GM18868 (cell line): ENCODE results near the gene CENPB.
A peak's percentile ranks its signal among the peaks of the same experiment; 100 is the strongest.
"Not testable (repeated sequence)": the region's sequence is repeated elsewhere in the genome, so short reads cannot be mapped to it uniquely, and the experiment has no call there.

Source experiments
- ATAC-seq: cut with Tn5 transposase; IDR thresholded peaks from one replicate; pipeline ENCODE4 v1.9.1; 2021; ENCODE audit warnings: mild to moderate bottlenecking, moderate library complexity; ENCODE audit not compliant: unreplicated experiment

The CENPB gene

DNA sequence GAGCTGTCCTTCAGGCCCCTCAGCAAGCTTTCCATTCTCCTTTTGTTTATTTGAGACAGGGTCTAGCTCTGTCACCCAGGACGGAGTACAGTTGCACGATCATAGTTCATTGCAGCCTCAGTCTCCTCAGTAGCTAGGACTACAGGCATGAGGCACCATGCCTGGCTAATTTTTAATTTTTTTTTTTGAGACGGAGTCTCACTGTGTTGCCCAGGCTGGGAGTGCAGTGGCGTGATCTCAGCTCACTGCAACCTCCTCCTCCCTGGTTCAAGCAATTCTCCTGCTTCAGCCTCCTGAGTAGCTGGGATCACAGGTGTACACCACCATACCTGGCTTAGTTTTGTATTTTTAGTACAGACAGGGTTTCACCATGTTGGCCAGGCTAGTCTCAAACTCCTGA, 2.7 kb upstream of the CENPB start:
- not testable (repeated sequence) for ATAC-seq

GRCh38 chr20:3788685-3789155, 2.2 kb upstream of the CENPB start:
- ATAC-seq: no peak

DNA sequence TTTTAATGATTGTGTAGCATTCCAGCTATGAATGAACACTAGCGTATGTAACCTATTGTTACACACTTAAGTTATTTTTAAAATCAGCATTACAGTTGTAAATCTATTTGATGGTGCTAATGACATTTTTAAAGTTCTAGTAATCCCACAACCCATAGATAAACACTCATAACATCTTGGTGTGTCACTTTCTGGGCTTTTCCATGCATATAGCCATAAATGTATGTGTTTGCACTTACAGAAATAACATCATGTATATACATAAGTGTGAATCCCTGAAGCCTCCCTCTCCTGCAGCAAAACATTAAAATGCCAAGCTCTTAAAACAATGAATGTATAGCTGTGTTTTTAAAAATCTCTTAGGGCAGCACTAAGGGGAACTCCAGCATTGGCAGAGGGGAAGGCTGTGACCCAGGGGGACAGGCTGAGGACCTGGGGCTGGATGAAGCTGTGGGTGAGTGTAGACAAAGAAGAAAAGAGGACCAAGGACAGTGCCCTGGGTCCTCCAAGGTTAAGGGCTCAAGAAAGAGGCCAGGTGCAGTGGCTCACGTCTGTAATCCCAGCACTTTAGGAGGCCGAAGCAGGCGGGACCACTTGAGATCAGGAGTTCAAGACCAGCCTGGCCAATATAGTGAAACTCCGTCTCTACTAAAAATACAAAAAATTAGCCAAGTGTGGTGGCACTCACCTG, 929 bp upstream of the CENPB start:
- no peak for ATAC-seq

GRCh38 chr20:3786126-3786484, 435 bp downstream of the CENPB start:
- ATAC-seq: peak; percentile 26

DNA sequence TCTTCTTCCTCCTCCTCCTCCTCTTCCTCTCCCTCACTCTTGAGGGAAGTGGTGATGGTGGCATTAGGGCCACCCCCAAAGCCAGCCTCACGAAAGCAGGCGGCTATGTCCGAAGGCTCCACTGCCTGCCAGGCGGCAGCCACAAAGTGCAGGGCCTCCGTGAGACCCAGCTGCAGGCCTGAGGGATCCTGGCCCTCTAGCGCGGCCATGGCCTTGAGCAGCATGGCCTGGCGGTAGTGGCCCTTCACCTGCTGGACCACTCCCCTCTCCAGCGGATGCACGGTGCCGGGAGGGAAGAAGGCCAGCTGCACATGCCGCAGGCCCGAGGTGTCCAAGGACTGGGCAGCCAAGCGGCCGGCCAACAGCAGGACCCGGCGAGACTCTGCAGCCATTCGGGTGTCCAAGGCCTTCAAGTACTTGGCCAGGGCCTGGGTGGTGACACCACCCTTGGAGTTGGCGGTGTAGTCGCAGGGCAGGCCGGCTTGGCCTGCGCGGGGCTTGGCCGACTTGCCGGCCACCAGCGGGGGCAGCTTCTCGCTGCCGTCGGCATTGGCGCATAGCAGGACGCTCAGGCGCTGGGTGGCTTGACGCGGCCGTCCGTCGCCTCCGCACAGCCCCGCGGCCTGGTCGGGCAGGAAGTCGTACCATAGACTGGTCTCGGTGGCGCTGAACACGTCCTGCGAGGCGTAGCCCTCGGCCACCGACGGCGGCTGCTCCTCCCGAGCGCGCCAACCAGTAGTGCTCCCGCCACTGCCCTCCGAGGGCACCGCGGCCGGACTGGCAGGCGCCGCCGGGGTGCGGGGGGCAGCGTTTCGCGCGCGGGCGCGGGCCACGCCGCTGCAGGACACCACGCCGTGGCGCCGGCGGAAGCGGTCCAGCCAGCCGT, 1.1 kb downstream of the CENPB start:
- no peak for ATAC-seq

- no peak for ATAC-seq
Measured at GRCh38 chr20:3784863-3785239, 1.7 kb downstream of the CENPB start.

DNA sequence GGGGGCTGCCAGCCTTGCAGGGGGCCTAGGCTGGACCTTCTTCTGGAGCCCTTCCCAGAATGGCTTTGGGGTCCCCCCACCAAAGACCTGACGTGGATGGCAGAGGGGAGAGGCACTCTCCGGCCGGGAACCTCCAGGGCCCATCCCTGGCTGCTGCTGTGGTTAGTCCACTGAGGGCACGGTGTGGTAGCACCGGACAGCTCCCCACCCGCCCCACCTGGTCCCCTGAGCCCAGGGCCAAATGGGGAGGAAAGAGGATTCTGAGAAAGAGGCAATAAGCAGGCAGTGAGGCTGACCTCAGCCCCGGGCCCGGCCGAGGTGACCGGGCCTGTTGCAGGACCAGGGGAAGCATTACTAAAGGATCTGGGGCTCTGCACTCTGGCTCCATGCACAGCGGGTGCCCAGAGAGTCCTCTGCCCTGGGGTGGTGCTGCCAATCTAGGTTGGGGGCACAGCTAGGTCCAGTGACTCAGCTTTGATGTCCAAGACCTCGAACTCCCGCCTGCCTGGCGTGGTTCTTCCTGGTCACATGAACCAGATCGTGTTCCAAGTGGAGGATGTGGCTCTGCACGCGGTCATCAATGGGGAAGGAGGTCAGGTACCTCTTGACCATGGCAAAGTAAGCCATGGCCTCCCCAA, 2.2 kb downstream of the CENPB start:
- ATAC-seq: no peak

DNA sequence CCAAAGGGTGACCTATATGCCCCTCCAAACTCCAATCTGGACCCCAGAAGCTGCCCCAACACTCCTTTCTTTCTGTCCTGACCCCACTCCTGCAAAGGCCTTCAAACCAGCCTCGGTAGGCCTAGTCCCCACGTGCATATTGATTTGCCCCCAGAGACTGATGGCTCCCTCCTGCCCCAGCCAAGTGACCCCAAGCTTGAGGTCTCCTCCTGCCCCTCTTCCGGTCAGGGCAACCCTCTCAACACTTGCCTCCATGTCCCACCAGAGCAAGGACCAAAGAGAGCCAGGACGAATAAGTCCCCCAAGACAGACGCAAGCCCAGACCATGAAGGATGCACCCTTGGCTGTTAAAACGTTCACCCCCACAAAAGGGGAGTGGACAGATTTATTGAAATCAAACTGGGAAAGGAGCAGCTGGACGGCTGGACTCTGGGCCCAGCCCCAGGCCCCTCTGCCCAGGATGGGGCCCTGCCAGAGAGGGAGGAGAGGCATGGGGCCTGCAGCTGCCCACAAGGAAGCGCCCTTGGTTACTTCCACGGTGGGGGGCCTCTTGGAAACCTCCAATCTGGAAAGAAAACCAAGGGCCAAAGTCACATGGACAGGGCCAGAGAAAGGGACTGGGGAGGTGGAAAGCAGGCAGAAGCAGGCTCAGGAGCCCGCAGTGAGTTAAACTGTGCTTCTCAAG, 2.9 kb downstream of the CENPB start:
- no peak for ATAC-seq

DNA sequence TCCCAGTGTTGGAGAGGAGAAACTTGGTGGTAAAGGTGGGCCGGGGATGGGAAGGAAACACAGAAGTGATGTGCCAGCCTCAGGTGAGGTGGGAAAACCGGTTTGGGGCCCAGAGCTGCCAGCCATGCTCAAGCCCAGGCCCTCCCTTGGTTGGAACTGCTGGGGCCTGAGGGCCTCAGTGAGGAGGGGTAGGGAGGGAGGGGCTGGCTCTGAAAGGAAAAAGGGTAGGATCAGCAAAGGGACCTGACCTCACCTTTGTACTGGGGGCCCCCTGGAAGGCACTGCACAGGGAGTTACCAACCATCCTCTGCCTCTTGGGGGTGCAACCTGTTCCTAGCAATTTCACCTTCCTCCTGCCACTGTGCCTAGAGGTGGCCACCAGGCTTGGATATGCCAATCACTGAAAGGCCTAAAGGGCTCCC, 3.5 kb downstream of the CENPB start:
- no peak for ATAC-seq

GRCh38 chr20:3782597-3782996, 3.9 kb downstream of the CENPB start:
- no peak for ATAC-seq

GRCh38 chr20:3781153-3781910, 5.2 kb downstream of the CENPB start, which contains the start of gene SPEF1:
Gene SPEF1, minus strand, starts transcription at chr20:3781448. Its CDS starts 161 bp downstream, at chr20:3781287.
- ATAC-seq: peak; percentile 62

DNA sequence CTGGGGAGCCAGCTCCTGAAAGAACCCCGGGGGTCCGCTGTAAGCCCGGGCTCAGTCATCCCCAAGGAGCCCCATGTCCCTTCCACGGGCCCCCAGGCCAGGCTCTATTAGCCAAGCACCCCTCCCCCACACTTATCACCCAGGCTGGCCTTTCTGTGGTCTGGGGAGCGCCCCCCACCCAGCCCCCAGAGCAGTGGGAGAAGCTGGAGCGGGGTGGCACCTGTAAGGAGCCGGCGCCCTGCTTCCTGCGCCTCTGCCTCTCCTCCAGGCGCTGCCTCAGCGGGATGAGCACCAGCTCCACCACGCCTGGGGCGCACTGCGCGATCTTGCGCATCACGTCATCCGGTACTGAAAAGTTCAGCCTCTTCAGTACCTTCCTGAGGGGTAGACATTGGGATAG, 7.6 kb downstream of the CENPB start:
- no peak for ATAC-seq

DNA sequence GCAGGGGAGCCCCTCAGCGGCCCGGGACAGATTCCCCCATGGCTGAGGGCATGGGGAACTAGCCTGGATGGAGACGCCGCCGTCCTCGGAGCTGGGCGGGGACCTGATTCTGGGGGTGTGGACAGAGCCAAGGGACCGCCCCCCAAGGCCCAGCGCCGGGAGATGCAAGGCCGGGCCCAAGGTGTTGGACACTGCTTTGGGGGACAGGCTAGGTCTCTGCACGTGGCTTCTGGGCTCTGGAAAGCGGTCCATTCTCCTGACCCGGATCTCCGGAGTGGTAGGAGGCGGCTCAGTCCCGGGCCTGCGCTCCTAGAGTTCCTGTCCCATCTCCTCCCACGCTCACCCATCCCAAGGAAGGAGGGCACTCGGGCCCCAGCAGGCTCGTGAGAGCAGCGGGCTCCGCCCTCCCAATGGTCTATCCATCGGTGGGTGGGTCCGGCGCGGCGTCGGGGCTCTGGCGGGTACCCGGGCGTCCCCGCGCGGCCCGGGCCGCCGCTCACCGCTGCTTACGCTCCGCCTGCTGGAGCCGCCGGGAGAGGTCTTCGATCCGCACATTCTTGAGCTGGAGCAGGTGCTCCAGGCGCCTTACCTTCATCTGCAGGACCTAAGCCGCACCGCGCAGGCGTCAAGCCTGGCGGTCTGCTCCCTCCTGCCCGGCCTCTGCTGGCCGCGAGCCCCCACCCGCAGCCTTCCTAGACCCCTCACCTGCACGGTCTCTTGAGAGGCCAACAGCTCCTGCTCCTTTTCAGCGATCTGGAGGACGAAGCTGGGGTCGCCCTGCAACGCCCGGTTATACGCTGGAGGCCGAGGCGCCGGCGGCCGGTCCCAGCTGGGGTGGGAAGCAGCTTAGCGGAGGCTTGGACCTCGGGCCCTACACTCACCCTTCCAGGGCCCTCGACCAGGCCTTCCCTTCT, 8.6 kb downstream of the CENPB start:
- ATAC-seq: no peak

GRCh38 chr20:3777381-3777715, 9.2 kb downstream of the CENPB start:
- ATAC-seq: no peak

DNA sequence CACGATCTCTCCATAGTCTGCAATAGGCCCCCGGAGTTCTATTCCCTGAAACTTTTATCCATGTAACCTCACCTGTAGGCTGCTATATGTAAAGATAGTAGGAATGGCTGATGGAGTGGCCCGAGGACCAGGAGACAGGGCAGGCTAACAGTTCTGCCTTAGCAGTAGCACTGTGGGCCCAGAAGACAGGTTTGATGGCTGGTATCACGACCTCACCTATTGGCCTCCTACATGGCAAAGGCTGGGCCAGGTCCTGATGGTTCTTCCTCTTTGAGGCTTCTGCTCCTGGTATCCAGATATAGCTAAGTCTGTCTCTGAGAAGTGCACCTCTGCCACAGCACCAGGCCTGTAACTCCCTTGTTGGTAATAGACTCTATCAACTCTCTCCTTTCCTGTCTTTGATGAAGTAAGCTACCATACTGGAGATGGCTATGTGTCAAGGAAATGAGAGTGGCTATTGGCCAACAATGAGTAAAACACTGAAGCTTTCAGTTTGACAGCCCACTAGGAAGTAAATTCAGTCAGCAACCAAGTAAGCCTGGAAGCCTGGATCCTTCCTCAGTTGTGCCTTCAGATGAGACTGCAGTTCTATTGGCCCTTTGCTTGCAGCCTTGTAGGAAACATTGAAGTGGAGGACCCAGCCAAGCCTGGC, 11.0 kb downstream of the CENPB start:
- ATAC-seq: no peak

- ATAC-seq: no peak
Measured at GRCh38 chr20:3771552-3772058, 14.9 kb downstream of the CENPB start.

- peak; percentile 39 for ATAC-seq
Measured at GRCh38 chr20:3768342-3769130, 18.0 kb downstream of the CENPB start.
